ENCODE measurements around the gene LCN6.
A peak's percentile ranks its signal among the peaks of the same experiment; 100 is the strongest.
"Not testable (repeated sequence)": the region's sequence is repeated elsewhere in the genome, so short reads cannot be mapped to it uniquely, and the experiment has no call there.

The LCN6 gene

DNA sequence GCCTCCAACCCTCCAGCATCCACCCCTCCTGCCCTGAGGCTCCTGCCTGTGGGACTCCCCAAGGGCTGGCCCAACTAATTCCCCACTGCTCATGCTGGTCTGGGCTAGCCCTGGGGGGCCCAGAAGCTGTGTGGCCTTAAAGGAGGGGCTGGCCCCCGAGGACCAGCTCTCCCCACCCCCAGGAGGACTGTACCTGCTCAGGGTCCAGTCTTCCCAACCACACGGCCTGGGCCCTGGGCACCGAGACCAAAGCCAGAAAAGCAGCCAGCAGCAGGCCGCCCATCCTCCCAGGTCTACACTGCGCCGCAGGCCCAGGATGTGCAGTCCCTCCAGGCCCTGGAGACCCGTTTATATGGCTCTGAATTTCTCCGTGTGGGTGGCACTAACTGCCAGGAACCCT lies at the start of gene LCN6:
TSS of gene LCN6 (minus strand) at position 325 of the 400 bp plus-strand sequence. CDS start at position 283, 42 bp downstream.
- DNase-seq (ENCODE audit: low spot score), result no peak

DNA sequence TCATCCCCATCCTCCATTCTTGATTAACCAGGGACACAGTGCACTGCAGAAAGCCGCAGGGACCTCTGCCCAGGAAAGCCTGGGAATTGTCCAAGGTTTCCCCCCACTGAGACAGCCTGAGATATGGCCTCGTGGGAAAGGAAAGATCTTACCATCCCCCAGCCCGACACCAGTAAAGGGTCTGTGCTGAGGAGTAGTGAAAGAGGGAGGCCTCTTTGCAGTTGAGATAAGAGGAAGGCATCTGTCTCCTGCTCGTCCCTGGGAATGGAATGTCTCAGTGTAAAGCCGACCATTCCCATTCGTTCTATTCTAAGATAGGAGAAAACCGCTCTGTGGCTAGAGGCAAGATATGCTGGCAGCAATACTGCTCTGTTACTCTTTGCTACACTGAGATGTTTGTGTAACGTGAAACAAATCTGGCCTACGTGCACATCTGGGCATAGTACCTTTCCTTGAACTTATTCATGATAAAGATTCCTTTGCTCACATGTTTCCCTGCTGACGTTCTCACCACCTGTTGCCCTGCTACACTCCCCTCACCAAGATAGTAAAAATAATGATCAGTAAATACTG lies 48.5 kb upstream of the LCN6 start:
- not testable (repeated sequence) for DNase-seq (ENCODE audit: low spot score)

DNA sequence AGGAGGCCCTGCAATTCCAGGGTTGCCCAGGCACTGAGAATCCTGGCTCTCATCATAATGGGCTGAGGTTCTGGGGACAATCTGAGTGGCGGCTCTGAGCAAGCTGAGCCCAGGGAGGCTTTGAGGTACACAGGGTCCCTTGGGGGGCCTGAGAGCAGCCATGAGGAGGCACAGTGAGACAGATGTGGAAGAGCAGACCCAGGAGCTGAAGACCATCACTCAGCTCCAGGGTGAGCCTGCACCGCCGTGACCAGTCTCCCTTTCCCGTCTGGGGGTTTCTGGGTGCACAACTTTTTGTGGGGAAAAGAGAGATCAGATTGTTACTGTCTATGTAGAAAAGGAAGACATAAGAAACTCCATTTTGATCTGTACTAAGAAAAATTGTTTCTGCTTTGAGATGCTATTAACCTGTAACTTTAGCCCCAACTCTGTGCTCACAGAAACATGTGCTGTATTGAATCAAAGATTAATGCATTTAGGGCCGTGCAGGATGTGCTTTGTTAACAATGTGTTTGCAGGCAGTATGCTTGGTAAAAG lies 48.0 kb upstream of the LCN6 start, which contains the start of gene CCDC183:
TSS of gene CCDC183 (plus strand) at position 101 of the 537 bp plus-strand sequence. CDS start at position 161, 60 bp downstream.
- no peak for DNase-seq (ENCODE audit: low spot score)

DNA sequence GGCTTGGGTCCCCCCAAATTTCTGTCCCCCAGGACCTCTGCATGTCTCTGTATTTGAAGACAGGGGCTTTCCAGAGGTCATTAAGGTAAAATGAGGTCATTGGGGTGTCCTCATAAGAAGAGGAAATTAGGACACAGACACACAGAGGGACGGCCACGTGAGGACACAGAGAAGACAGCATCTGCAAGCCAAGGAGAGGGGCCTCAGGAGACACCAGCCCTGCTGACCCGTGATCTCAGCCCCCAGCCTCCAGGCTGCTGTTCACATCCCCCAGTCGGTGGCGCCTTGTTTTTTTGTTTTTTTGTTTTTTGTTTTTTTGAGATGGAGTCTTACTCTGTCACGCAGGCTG lies 46.6 kb upstream of the LCN6 start:
- no peak for DNase-seq (ENCODE audit: low spot score)

GRCh38 chr9:136794281-136794999 lies 46.1 kb upstream of the LCN6 start:
- no peak for DNase-seq (ENCODE audit: low spot score)

- no peak for DNase-seq (ENCODE audit: low spot score)
Observed at GRCh38 chr9:136793086-136793946, 45.0 kb upstream of the LCN6 start.

GRCh38 chr9:136792321-136793085 lies 44.2 kb upstream of the LCN6 start:
- no peak for DNase-seq (ENCODE audit: low spot score)

DNA sequence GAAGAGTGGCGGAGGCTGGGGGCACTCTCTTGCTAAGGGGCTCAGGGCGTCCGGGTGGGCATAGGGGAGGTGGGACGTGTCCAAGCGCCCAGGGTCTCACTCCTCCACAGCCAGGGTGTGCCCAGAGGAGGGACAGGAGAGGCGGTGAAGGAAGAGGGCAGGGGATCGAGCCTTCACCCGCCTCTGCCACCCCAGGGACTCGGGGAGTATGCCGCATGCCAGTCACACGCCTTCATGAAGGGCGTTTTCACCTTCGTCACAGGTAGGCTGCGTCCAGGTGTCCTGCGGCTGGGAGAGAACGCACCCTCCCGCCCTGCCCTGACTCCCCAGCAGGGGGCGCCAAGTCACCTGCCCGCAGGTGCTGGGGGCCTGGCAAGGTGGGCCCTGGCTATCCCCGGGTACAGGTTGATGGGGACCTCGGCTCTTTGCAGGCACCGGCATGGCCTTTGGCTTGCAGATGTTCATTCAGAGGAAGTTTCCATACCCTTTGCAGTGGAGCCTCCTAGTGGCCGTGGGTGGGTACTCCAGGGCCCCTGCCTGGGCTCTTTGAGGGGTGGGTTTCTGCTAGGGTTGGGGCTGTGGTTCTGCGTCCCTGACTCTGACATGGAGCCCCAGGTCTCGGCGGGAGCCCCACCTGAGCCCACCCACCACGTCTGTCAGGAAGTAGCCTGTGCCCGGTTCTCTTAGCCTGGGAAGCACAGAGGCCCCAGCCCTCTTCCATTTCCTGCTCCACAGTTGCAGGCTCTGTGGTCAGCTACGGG lies 43.4 kb upstream of the LCN6 start:
- peak; percentile 41 for DNase-seq (ENCODE audit: low spot score)

- peak; percentile 100 for DNase-seq (ENCODE audit: low spot score)
Observed at GRCh38 chr9:136790640-136791515, 42.6 kb upstream of the LCN6 start, which contains the start of gene TMEM141. Gene TMEM141, plus strand, starts transcription at chr9:136791344. Its CDS starts 27 bp downstream, at chr9:136791371.

DNA sequence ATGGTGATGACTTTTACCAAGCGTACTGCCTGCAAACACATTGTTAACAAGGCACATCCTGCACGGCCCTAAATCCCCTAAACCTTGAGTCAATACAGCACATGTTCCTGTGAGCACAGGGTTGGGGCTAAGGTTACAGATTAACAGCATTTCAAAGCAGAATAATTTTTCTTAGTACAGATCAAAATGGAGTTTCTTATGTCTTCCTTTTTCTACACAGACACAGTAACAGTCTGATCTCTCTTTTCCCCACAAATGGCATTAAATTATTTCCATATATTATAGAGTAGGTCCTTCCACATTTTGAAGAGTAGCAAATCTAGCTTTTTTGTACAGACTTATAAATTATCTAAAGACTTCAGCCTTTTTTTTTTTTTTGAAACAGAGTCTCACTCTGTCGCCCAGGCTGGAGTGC lies 41.2 kb upstream of the LCN6 start:
- DNase-seq (ENCODE audit: low spot score), result no peak

DNA sequence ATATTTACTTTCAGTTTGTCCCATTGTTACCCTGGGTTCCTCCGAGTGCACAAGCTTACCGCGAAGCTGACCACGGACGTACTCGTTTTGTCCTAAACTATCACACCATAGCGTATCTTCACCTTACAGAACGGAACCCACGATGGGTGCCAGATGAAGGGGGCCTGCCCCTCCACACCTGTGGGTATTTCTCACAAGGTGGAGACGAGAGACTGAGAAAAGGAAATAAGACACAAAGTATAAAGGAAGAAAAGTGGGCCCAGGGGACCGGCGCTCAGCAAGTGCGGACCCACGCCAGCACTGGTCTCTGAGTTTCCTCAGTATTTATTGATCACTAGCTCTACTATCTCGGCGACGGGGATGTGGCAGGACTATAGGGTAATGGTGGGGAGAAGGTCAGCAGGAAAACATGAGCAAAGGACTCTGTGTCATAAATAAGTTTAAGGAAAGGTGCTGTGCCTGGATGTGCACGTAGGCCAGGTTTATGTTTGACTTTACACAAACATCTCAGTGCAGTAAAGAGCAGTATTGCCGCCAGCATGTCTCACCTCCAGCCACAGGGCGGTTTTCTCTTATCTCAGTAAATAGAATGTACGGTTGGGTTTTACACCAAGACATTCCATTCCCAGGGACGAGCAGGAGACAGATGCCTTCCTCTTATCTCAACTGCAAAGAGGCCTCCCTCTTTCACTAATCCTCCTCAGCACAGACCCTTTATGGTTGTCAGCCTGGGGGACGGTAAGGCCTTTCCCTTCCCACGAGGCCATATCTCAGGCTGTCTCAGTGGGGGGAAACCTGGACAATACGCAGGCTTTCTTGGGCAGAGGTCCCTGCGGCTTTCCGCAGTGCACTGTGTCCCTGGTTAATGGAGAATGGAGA lies 40.6 kb upstream of the LCN6 start:
- DNase-seq (ENCODE audit: low spot score), result not testable (repeated sequence)

- peak; percentile 67 for DNase-seq (ENCODE audit: low spot score)
Observed at GRCh38 chr9:136787690-136788400, 39.5 kb upstream of the LCN6 start.

- DNase-seq (ENCODE audit: low spot score), result not testable (repeated sequence)
Observed at GRCh38 chr9:136786983-136787382, 38.7 kb upstream of the LCN6 start.

GRCh38 chr9:136786451-136786850 lies 38.1 kb upstream of the LCN6 start:
- DNase-seq (ENCODE audit: low spot score), result no peak

DNA sequence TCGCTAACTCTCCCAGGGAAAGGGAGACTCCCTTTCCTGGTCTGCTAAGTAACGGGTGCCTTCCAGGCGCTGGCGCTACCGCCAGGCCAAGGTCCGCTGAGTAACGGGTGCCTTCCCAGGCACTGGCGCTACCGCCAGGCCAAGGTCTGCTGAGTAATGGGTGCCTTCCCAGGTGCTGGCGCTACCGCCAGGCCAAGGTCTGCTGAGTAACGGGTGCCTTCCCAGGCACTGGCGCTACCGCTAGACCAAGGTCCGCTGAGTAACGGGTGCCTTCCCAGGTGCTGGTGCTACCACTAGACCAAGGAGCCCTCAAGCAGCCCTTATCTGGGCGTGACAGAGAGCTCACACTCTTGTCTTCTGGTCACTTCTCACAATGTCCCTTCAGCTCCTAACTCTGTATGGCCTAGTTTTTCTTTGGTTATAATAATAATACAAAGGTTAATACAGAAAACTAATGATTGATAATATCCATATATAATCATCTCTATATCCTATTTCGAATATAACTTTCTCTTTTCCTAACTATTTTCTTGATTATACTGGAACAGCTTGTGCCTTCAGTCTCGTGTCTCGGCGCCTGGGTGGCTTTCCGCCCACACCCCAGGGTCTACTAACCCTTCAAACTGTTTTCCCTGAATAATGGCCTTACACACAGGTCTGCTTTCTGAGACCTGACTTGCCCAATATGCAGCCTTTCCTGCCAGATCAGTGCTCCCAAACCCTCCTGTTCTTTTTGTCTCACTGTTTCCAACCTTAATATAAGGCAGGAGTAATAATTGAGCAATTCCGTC lies 37.4 kb upstream of the LCN6 start:
- not testable (repeated sequence) for DNase-seq (ENCODE audit: low spot score)

GRCh38 chr9:136784997-136785361 lies 36.7 kb upstream of the LCN6 start:
- no peak for DNase-seq (ENCODE audit: low spot score)

DNA sequence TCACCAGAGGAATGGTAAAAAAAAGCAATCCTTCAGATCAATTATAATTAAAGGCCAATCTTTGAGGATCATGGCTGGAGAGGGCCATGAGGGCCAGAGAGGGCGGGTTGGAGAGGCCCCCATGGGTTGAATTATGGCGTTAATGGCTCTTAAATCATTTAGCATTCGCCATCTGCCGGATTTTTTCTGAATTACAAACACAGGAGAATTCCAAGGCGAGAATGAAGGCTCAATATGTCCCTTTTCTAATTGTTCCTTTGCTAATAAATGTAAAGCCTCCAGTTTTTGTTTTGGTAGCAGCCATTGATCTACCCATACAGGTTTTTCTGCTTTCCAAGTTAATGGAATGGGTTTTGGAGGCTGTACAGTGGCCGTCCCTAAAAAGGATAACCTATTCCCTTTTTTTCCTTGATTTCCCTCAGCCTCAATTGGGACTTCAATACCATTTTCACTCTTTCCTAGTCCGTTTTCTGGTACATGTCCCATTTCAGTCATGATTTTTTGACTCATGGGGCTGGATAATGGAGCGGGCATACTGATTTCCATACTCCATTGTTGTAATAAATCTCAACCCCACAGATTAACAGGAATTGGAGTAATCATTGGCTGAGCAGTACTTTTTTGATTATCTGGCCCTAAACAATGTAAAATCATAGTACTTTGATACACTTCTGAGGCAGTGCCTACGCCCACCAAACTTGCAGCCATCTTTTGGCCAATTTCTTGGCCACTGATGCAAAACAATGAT lies 36.1 kb upstream of the LCN6 start:
- DNase-seq (ENCODE audit: low spot score), result peak; percentile 51

Data from AG20443 (cell line).